BJ (cell line): Measurements from ENCODE around the gene ACAA1. TPM values are rescaled to one million over a fixed set of nuclear protein-coding genes. Genes with fewer than 3 reads are reported as not detected.
"Not testable (repeated sequence)": the region's sequence is repeated elsewhere in the genome, so short reads cannot be mapped to it uniquely, and the experiment has no call there.

Experiments
- CTCF ChIA-PET: fragments of 350-600 bp; formaldehyde crosslinking; extraction: SDS; loops from one replicate; lab custom pipeline; 2021; ENCODE audit warnings: antibody characterized with exemption, inconsistent platforms; lab: Yijun Ruan, JAX
- POLR2A ChIA-PET: fragments of 300-600 bp; sonication (Branson Sonifier 250); formaldehyde crosslinking; extraction: SDS; loops from one replicate; lab custom pipeline; 2021; ENCODE audit warnings: antibody characterized with exemption; lab: Charles Lee
- DNase-seq: peaks from one replicate; pipeline ENCODE4 v3.0.0-alpha.2; 2011; ENCODE audit warnings: low read depth
- H3K27me3 ChIP-seq: 2 replicates; pipeline ENCODE4 v1.6.0; 2011; ENCODE audit warnings: low read length; ENCODE audit not compliant: control insufficient read depth, insufficient read depth
- H3K36me3 ChIP-seq: 2 replicates; pipeline ENCODE4 v1.5.1; 2011; ENCODE audit warnings: low read length; ENCODE audit not compliant: control insufficient read depth, insufficient read depth
- H3K4me3 ChIP-seq: 2 replicates; pipeline ENCODE4 v1.5.1; 2011; ENCODE audit warnings: low read depth, mild to moderate bottlenecking, control low read depth, low read length
- polyA plus RNA-seq: library from polyadenylated mRNA; depleted of rRNA; stranded (reverse); fragments of >200 nt; gene quantifications from 2 replicates; pipeline ENCODE4 v1.2.3, GENCODE V29; 2011
- TF ChIP-seq, protein P1 (sequence below): IDR thresholded peaks from 2 replicates; pipeline ENCODE4 v1.5.1; 2011; ENCODE audit warnings: low read depth, mild to moderate bottlenecking, control low read depth, inconsistent platforms, low read length, moderate library complexity; ENCODE audit not compliant: insufficient read depth

Gene ACAA1
- polyA plus RNA-seq, 1 experiment: 81.8 TPM

DNA sequence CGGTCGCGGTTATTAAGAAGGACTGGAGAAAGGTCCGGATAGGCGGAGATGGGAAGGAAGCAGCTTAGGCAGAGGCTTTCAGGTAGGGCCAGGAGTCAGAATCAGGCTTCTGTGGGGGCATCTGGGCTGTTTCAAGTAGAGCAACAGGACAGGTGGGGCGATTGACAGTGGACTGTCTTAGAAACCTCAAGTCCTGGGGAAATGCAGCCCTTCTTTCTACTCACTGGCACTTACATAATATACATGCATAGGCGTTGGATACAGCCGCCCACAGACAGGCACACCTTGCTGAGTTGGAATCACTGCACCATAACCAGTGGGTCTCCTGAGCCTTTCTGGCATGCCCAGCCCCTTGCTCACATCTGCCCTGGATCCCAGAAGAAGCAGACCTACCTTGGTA is 2.3 kb upstream of the ACAA1 start:
- CTCF ChIA-PET: interaction anchor here (0.6 to 1.4 kb wide), 3 partner anchors 14 to 159 kb away, joined by 3 read pairs; no protein-coding TSS in a partner anchor
- peaks cover 13% of the 10 kb centered on the region for H3K36me3 ChIP-seq
- peak overlapping the region; percentile 83 for H3K4me3 ChIP-seq
- TF ChIP-seq, protein P1, sequence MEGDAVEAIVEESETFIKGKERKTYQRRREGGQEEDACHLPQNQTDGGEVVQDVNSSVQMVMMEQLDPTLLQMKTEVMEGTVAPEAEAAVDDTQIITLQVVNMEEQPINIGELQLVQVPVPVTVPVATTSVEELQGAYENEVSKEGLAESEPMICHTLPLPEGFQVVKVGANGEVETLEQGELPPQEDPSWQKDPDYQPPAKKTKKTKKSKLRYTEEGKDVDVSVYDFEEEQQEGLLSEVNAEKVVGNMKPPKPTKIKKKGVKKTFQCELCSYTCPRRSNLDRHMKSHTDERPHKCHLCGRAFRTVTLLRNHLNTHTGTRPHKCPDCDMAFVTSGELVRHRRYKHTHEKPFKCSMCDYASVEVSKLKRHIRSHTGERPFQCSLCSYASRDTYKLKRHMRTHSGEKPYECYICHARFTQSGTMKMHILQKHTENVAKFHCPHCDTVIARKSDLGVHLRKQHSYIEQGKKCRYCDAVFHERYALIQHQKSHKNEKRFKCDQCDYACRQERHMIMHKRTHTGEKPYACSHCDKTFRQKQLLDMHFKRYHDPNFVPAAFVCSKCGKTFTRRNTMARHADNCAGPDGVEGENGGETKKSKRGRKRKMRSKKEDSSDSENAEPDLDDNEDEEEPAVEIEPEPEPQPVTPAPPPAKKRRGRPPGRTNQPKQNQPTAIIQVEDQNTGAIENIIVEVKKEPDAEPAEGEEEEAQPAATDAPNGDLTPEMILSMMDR: no peak
- H3K27me3 ChIP-seq: no peaks in the 10 kb centered on the region
- POLR2A ChIA-PET: no interaction called here
- no peak for DNase-seq

DNA sequence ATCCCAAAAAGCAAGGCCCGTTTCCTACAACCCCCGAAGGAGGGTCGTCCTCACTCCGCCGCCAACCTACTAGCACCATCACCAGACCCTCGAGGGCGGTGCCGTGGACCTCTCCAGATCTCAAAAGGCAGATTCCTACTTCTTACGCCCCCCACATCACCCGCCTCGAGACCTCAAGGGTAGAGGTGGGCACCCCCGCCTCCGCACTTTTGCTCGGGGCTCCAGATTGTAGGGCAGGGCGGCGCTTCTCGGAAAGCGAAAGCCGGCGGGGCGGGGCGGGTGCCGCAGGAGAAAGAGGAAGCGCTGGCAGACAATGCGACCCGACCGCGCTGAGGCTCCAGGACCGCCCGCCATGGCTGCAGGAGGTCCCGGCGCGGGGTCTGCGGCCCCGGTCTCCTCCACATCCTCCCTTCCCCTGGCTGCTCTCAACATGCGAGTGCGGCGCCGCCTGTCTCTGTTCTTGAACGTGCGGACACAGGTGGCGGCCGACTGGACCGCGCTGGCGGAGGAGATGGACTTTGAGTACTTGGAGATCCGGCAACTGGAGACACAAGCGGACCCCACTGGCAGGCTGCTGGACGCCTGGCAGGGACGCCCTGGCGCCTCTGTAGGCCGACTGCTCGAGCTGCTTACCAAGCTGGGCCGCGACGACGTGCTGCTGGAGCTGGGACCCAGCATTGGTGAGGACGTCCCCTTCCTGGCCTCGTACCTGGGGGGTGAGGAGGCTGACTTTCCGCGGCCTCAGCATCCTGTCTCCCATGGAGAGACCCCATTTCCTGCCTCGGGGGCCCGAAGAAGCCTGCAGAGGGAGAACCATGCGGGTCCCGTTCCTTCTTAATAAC is 1.6 kb upstream of the ACAA1 start, which contains the start of gene MYD88:
Gene MYD88, plus strand, starts transcription at position 313 of the 842 bp plus-strand sequence. Its CDS starts 40 bp downstream, at position 353.
- CTCF ChIA-PET: interaction anchor here (0.6 to 1.4 kb wide), 2 partner anchors 135 to 159 kb away, joined by 3 read pairs; no protein-coding TSS in a partner anchor
- TF ChIP-seq, protein P1: peak; percentile 21; the same call in 1 of the 2 replicates

GRCh38 chr3:38137615-38138348 is 855 bp upstream of the ACAA1 start:
- H3K27me3 ChIP-seq: no peaks in the 10 kb centered on the region
- POLR2A ChIA-PET: interaction anchor here (1.6 kb wide), 1 partner anchor 27 kb away, joined by 7 read pairs; the partner anchor contains the start of gene OXSR1
- CTCF ChIA-PET: interaction anchor here (0.6 to 1.3 kb wide), 3 partner anchors 100 to 182 kb away, joined by 3 read pairs; no protein-coding TSS in a partner anchor
- H3K4me3 ChIP-seq: peak overlapping the region; percentile 83
- peaks cover 15% of the 10 kb centered on the region for H3K36me3 ChIP-seq
- TF ChIP-seq, protein P1: peak; percentile 30; the same call in 1 of the 2 replicates
- DNase-seq: no peak

More for the DNA sequence above, 1.6 kb upstream of the ACAA1 start, which contains the start of gene MYD88:
- POLR2A ChIA-PET: no interaction called here
- H3K4me3 ChIP-seq: peak within 1 kb of the TSS; percentile 83
- no peaks in the 10 kb centered on the region for H3K27me3 ChIP-seq
- H3K36me3 ChIP-seq: peaks cover 15% of the 10 kb centered on the region
- peak; percentile 8 for DNase-seq

GRCh38 chr3:38136393-38136776 is 542 bp downstream of the ACAA1 start:
- ChIA-PET POLR2A (interaction anchor here (1.6 kb wide), 1 partner anchor 29 kb away, joined by 7 read pairs; the partner anchor contains the start of gene OXSR1), CTCF (interaction anchor here (1.2 kb wide), 1 partner anchor 209 kb away, joined by 3 read pairs; no protein-coding TSS in a partner anchor)
- TF ChIP-seq, protein P1: no peak
- Histone ChIP-seq H3K36me3 (peaks cover 19% of the 10 kb centered on the region), H3K27me3 (no peaks in the 10 kb centered on the region), H3K4me3 (peak overlapping the region; percentile 72)
- no peak for DNase-seq

DNA sequence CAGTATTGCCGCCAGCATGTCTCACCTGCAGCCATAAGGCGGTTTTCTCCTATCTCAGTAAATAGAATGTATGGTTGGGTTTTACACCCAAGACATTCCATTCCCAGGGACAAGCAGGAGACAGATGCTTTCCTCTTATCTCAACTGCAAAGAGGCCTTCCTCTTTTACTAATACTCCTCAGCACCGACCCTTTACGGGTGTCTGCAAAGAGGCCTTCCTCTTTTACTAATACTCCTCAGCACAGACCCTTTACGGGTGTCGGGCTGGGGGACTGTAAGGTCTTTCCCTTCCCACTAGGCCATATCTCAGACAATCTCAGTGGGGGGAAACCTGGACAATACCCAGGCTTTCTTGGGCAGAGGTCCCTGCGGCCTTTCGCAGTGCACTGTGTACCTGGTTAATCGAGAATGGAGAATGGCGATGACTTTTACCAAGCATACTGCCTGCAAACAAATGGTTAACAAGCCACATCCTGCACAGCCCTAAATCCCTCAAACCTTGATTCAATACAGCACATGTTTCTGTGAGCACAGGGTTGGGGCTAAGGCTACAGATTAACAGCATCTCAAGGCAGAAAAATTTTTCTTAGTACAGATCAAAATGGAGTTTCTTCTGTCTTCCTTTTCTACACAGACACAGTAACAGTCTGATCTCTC is 1.2 kb downstream of the ACAA1 start:
- ChIA-PET CTCF (interaction anchor here (1.2 kb wide), 1 partner anchor 210 kb away, joined by 3 read pairs; no protein-coding TSS in a partner anchor), POLR2A (interaction anchor here (1.6 kb wide), 1 partner anchor 29 kb away, joined by 7 read pairs; the partner anchor contains the start of gene OXSR1)
- Histone ChIP-seq H3K36me3 (peaks cover 20% of the 10 kb centered on the region), H3K4me3 (peak overlapping the region; percentile 72)
- not testable (repeated sequence) for H3K27me3 ChIP-seq, DNase-seq

DNA sequence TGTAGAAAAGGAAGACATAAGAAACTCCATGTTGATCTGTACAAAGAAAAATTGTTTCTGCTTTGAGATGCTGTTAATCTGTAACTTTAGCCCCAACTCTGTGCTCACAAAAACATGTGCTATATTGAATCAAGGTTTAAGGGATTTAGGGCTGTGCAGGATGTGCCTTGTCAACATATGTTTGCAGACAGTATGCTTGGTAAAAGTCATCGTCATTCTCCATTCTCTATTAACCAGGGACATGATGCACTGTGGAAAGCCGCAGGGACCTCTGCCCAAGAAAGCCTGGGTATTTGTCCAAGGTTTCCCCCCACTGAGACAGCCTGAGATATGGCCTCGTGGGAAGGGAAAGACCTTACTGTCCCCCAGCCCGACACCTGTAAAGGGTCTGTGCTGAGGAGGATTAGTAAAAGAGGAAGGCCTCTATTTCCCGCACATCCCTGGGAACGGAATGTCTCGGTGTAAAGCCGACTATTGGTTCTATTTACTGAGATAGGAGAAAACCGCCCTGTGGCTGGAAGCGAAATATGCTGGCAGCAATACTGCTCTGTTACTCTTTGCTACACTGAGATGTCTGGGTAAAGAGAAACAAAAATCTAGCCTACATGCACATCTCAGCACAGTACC is 2.3 kb downstream of the ACAA1 start:
- DNase-seq, H3K27me3 ChIP-seq, H3K4me3 ChIP-seq, POLR2A ChIA-PET: not testable (repeated sequence)
- CTCF ChIA-PET: interaction anchor here (1.5 kb wide), 1 partner anchor 164 kb away, joined by 6 read pairs; no protein-coding TSS in a partner anchor
- H3K36me3 ChIP-seq: peaks cover 23% of the 10 kb centered on the region
